GM12878 (cell line): ENCODE results near the gene APLP1. TPM values are rescaled to one million over a fixed set of nuclear protein-coding genes. Genes with fewer than 3 reads are reported as not detected.

Experiments
- ATAC-seq: fragments of 200-7000 bp; cut with Tn5 transposase; 3 replicates; pipeline ENCODE4 v1.9.1; 2020; ENCODE audit warnings: mild to moderate bottlenecking, moderate library complexity
- BruUV-seq: library from RNA; stranded (reverse); fragments of 400-500 nt; replicated peaks from 2 replicates; lab custom pipeline; 2021; lab: Mats Ljungman, UMichigan
- CTCF ChIA-PET: fragments of 300-600 bp; sonication (Branson Sonifier 250); formaldehyde crosslinking; extraction: SDS; loops from one replicate; lab custom pipeline; 2021; ENCODE audit warnings: inconsistent platforms; lab: Yijun Ruan, JAX
- POLR2A ChIA-PET: fragments of 350-600 bp; formaldehyde crosslinking; extraction: SDS; loops from one replicate; lab custom pipeline; 2021; ENCODE audit warnings: inconsistent platforms; lab: Charles Lee
- RAD21 ChIA-PET: fragments of 300-600 bp; sonication (Branson Sonifier 250); formaldehyde crosslinking; loops from one replicate; lab custom pipeline; 2023; ENCODE audit warnings: antibody characterized with exemption; ENCODE audit not compliant: unreplicated experiment; lab: Charles Lee
- SMC1A ChIA-PET: fragments of 300-600 bp; sonication (Branson Sonifier 250); formaldehyde crosslinking; loops from one replicate; lab custom pipeline; 2023; ENCODE audit not compliant: unreplicated experiment, uncharacterized antibody; lab: Charles Lee
- DNase-seq: peaks from one replicate; pipeline ENCODE4 v3.0.0-alpha.2; 2011; ENCODE audit warnings: low read depth, low spot score
- FAIRE-seq: peaks from 3 replicates; lab custom pipeline; 2011; peaks lifted over from hg19 to GRCh38; lab: Jason Lieb, UNC
- H2AFZ ChIP-seq: 2 replicates; pipeline ENCODE4 v1.6.0; 2011; ENCODE audit warnings: low read depth, low read length, control low read depth; ENCODE audit not compliant: control insufficient read depth
- H3K27ac ChIP-seq: 2 replicates; pipeline ENCODE4 v1.5.1; 2011; ENCODE audit warnings: control low read depth; ENCODE audit not compliant: control insufficient read depth, insufficient read depth
- H3K27me3 ChIP-seq, 2 experiments: replicated peaks in 1 of 2; 2 replicates each; pipeline versions ENCODE4 v1.6.0 to v1.6.1; 2011; ENCODE audit warnings: low read length in 1 of 2; ENCODE audit not compliant: control insufficient read depth in 2 of 2, insufficient read depth in 2 of 2
- H3K36me3 ChIP-seq, 2 experiments: 2 replicates each; pipeline ENCODE4 v1.5.1; 2011; ENCODE audit warnings: low read length in 1 of 2; ENCODE audit not compliant: control insufficient read depth in 2 of 2, insufficient read depth in 2 of 2
- H3K4me1 ChIP-seq: 2 replicates; pipeline ENCODE4 v1.6.1; 2011; ENCODE audit warnings: mild to moderate bottlenecking, low read length, moderate library complexity, mixed read lengths; ENCODE audit not compliant: control insufficient read depth, insufficient read depth
- H3K4me2 ChIP-seq: 2 replicates; pipeline ENCODE4 v1.6.0; 2011; ENCODE audit warnings: control low read depth; ENCODE audit not compliant: control insufficient read depth, insufficient read depth
- H3K4me3 ChIP-seq: fragments of 200-600 bp; sonication (generic); 2 replicates; pipeline ENCODE4 v1.5.1; 2016
- H3K79me2 ChIP-seq: 2 replicates; pipeline ENCODE4 v1.6.0; 2011; ENCODE audit warnings: low read length; ENCODE audit not compliant: control insufficient read depth, insufficient read depth
- H3K9ac ChIP-seq: 2 replicates; pipeline ENCODE4 v1.8.0; 2011; ENCODE audit warnings: low read length, control low read depth, mixed read lengths; ENCODE audit not compliant: control insufficient read depth, insufficient read depth
- H3K9me3 ChIP-seq: replicated peaks from 3 replicates; pipeline ENCODE4 v1.5.1; 2011; ENCODE audit warnings: mild to moderate bottlenecking, low read length; ENCODE audit not compliant: control insufficient read depth, insufficient read depth
- H4K20me1 ChIP-seq: 2 replicates; pipeline ENCODE4 v1.6.0; 2011; ENCODE audit not compliant: control insufficient read depth, insufficient read depth
- ATF2 ChIP-seq: IDR thresholded peaks from 2 replicates; pipeline ENCODE4 v1.6.1; 2012; ENCODE audit warnings: low read length, inconsistent platforms
- BCL3 ChIP-seq: IDR thresholded peaks from 2 replicates; pipeline ENCODE4 v1.6.1; 2011; ENCODE audit warnings: borderline replicate concordance, low read depth, mild to moderate bottlenecking, moderate library complexity, low read length; ENCODE audit not compliant: insufficient read depth, poor library complexity, severe bottlenecking
- BMI1 ChIP-seq: fragments of 450-650 bp; IDR thresholded peaks from 2 replicates; pipeline ENCODE4 v1.6.1; 2016; ENCODE audit warnings: mild to moderate bottlenecking, moderate library complexity, borderline replicate concordance
- BRCA1 ChIP-seq: IDR thresholded peaks from 2 replicates; pipeline ENCODE4 v1.6.1; 2011; ENCODE audit warnings: low read depth, low read length, improper control_type of control experiment
- CBFB ChIP-seq: IDR thresholded peaks from 2 replicates; pipeline ENCODE4 v1.6.1; 2016; ENCODE audit warnings: antibody characterized with exemption, low read depth
- CHD1 ChIP-seq: IDR thresholded peaks from 2 replicates; pipeline ENCODE4 v1.6.1; 2012; ENCODE audit warnings: low read depth, low read length, improper control_type of control experiment
- EP300 ChIP-seq, 2 experiments: fragments of 150-350 bp in 1 of 2; IDR thresholded peaks; 2 replicates each; pipeline ENCODE4 v1.6.1; 2011 to 2012; ENCODE audit warnings: low read depth in 2 of 2, low read length in 2 of 2, borderline replicate concordance in 1 of 2, improper control_type of control experiment in 1 of 2, inconsistent platforms in 1 of 2; ENCODE audit not compliant: control insufficient read depth in 1 of 2
- ETV6 ChIP-seq, 2 experiments: fragments of 450-650 bp in 1 of 2; IDR thresholded peaks in 1 of 2; conservative IDR thresholded peaks in 1 of 2; 2 replicates each; pipeline ENCODE4 v1.6.1; 2014; ENCODE audit warnings: antibody characterized with exemption in 1 of 2, borderline replicate concordance in 1 of 2, low read depth in 1 of 2, mild to moderate bottlenecking in 1 of 2, moderate library complexity in 1 of 2
- EZH2 ChIP-seq: IDR thresholded peaks from 2 replicates; pipeline ENCODE4 v1.6.1; 2012; ENCODE audit warnings: low read depth, mild to moderate bottlenecking, control low read depth, inconsistent platforms, low read length, borderline replicate concordance; ENCODE audit not compliant: control insufficient read depth
- FOXK2 ChIP-seq: fragments of 450-650 bp; IDR thresholded peaks from 2 replicates; pipeline ENCODE4 v1.6.1; 2017; ENCODE audit warnings: mild to moderate bottlenecking, moderate library complexity
- HCFC1 ChIP-seq: fragments of 150-350 bp; IDR thresholded peaks from 2 replicates; pipeline ENCODE4 v1.6.1; 2014; ENCODE audit warnings: low read length
- HDAC2 ChIP-seq: fragments of 200-600 bp; sonication (generic); IDR thresholded peaks from 2 replicates; pipeline ENCODE4 v1.6.1; 2017
- NFYA ChIP-seq: IDR thresholded peaks from 2 replicates; pipeline ENCODE4 v1.6.1; 2011; ENCODE audit warnings: low read depth, mild to moderate bottlenecking, low read length, improper control_type of control experiment, borderline replicate concordance
- PAX8 ChIP-seq: fragments of 450-650 bp; IDR thresholded peaks from 2 replicates; pipeline ENCODE4 v1.6.1; 2017; ENCODE audit warnings: mild to moderate bottlenecking, moderate library complexity
- RB1 ChIP-seq: fragments of 450-650 bp; formaldehyde crosslinking; IDR thresholded peaks from 2 replicates; pipeline ENCODE4 v1.6.1; 2017; ENCODE audit warnings: mild to moderate bottlenecking, borderline replicate concordance
- RUNX3 ChIP-seq: IDR thresholded peaks from 2 replicates; pipeline ENCODE4 v1.6.1; 2012; ENCODE audit warnings: low read length, inconsistent platforms
- TARDBP ChIP-seq: IDR thresholded peaks from 2 replicates; pipeline ENCODE4 v1.6.1; 2016; ENCODE audit warnings: borderline replicate concordance
- WGBS: methylation state at CpG from one replicate; pipeline ENCODE4 v1.1.6; 2016; ENCODE audit warnings: low lambda C conversion rate; ENCODE audit not compliant: insufficient replicate concordance, insufficient coverage; ENCODE audit errors: missing lambda C conversion rate; 5-methylcytosine and 5-hydroxymethylcytosine counted together
- in situ Hi-C: fragments of 300-500 bp; cut with MboI; formaldehyde crosslinking; loops from 9 replicates; pipeline ENCODE4 v1.14.3; 2018; ENCODE audit warnings: mixed read lengths
- intact Hi-C: fragments of 100-400 bp; cut with micrococcal nuclease; formaldehyde crosslinking; loops from one replicate; pipeline ENCODE4 v1.14.2; 2022; ENCODE audit not compliant: unreplicated experiment
- polyA plus RNA-seq, 11 experiments: library from polyadenylated mRNA; depleted of rRNA in 4 of 11; unstranded in 6 of 11; stranded (reverse) in 5 of 11; fragments of >200 nt; fragmentation: Nextera tagmentation in 4 of 11; fragmentation: Illumina TruSeq in 1 of 11; extraction: Ambion mirVana in 4 of 11; extraction: Trizol in 1 of 11; gene quantifications; 1 replicate in 1 of 11; 2 replicates in 10 of 11; pipeline versions ENCODE4 v1.2.1 to v1.2.3, GENCODE V29; 2011 to 2016; ENCODE audit warnings: inconsistent platforms in 2 of 11, missing spikeins in 2 of 11, low read depth in 1 of 11
- total RNA-seq, 4 experiments: library from RNA; depleted of rRNA in 3 of 4; stranded (reverse); fragments of >200 nt in 3 of 4; fragmentation: Illumina TruSeq in 1 of 4; extraction: Trizol in 1 of 4; gene quantifications; 2 replicates each; pipeline versions ENCODE4 v1.2.1 to v1.2.3, GENCODE V29; 2013 to 2021

The APLP1 gene
- total and polyA plus RNA-seq, 10 of the 15 experiments (the other 5 are each of a cell fraction or from before 2014, with no cell fraction given): 0.07 to 2.2 (median 0.91) TPM; not detected in 1

- ChIA-PET SMC1A (interaction anchor here (7.9 kb wide), 1 partner anchor 10 kb away, joined by 68 read pairs; no protein-coding TSS in a partner anchor), POLR2A (no interaction called here), CTCF (interaction anchor here (1.1 kb wide), 1 partner anchor 12 kb away, joined by 5 read pairs; no protein-coding TSS in a partner anchor)
- FAIRE-seq (no peak), DNase-seq (no peak)
- Histone ChIP-seq H3K9me3 (no peaks in the 10 kb centered on the region), H3K27ac (no peak overlapping the region), H3K79me2 (no peaks in the 10 kb centered on the region), H3K36me3 (no peaks in the 10 kb centered on the region), H3K4me3 (no peak overlapping the region), H4K20me1 (no peaks in the 10 kb centered on the region), H3K4me1 (peaks cover 14% of the 10 kb centered on the region)
- 82% methylated on average over 11 of the region's 11 CpGs for WGBS
- in situ Hi-C loops: no loop called here
- no TSS peak for BruUV-seq
- intact Hi-C loops: no loop called here
- no peak for TF ChIP-seq BMI1
- no peak for TF ChIP-seq PAX8
- TF ChIP-seq CHD1: no peak
- TF ChIP-seq ATF2: no peak
- no peak for TF ChIP-seq HCFC1
- no peak for TF ChIP-seq ETV6 (conservative IDR thresholded peaks at IDR 0.05 in 1 of 2, IDR thresholded peaks at IDR 0.05 in 1 of 2; ENCODE audit: borderline replicate concordance in 1 of 2, low read depth in 1 of 2)
- TF ChIP-seq RUNX3: no peak
- TF ChIP-seq RB1: no peak
- no peak for TF ChIP-seq FOXK2
- TF ChIP-seq BCL3: no peak
- no peak for TF ChIP-seq EP300 (IDR thresholded peaks at IDR 0.05; ENCODE audit: borderline replicate concordance in 1 of 2, control insufficient read depth in 1 of 2, low read depth in 2 of 2, low read length in 2 of 2)
- TF ChIP-seq BRCA1: no peak
- no peak for TF ChIP-seq CBFB
- no peak for TF ChIP-seq HDAC2
- no peak for TF ChIP-seq TARDBP
- no peak for TF ChIP-seq EZH2
- no peak for TF ChIP-seq NFYA
- TF ChIP-seq, all 136 proteins: peak for 0
- RAD21 ChIA-PET: no interaction called here
- no peak for ATAC-seq
- H3K9ac ChIP-seq: no peak overlapping the region
- H3K4me2 ChIP-seq: no peak overlapping the region
- H2AFZ ChIP-seq: no peak overlapping the region
- H3K27me3 ChIP-seq: no peaks in the 10 kb centered on the region
Observed at GRCh38 chr19:35919306-35919705, 50.9 kb downstream of the APLP1 start.
